Panc1 (cell line): ENCODE measurements around the gene INPP4B.

Experiments used
- POLR2AphosphoS5 ChIP-seq: IDR thresholded peaks from 2 replicates; pipeline ENCODE4 v1.6.1; 2012; ENCODE audit warnings: mild to moderate bottlenecking, low read depth, low read length, moderate library complexity
- TF ChIP-seq, protein P1 (sequence below): fragments of 450-650 bp; IDR thresholded peaks from 2 replicates; pipeline ENCODE4 v1.5.1; 2017; ENCODE audit warnings: mild to moderate bottlenecking
- TF ChIP-seq, protein P2 (sequence below), 2 experiments: IDR thresholded peaks; 2 replicates each; pipeline ENCODE4 v1.6.1; 2011 to 2012; ENCODE audit warnings: low read depth in 2 of 2, control low read depth in 1 of 2, low read length in 1 of 2, mild to moderate bottlenecking in 1 of 2, moderate library complexity in 1 of 2; ENCODE audit not compliant: insufficient read depth in 1 of 2

DNA sequence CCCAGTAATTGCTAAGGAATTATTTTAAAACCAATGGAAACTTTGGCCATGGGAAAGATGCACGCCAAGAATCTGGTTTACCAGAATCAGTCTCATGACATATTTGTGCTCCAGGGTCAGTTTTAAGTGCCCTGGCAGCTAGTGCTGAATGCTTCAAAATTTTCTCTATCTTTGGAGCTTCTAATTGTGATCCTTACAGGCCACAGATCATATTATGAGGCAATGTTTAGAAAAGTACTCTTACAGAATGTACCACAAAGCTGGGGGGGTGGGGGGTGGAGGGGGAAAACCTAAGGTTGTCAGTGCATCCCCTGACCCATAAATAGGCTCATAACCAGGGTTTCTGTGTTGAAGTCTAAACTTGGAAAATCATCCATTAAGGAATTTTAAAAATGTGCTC lies 514.5 kb downstream of the INPP4B start:
- TF ChIP-seq, protein P1, sequence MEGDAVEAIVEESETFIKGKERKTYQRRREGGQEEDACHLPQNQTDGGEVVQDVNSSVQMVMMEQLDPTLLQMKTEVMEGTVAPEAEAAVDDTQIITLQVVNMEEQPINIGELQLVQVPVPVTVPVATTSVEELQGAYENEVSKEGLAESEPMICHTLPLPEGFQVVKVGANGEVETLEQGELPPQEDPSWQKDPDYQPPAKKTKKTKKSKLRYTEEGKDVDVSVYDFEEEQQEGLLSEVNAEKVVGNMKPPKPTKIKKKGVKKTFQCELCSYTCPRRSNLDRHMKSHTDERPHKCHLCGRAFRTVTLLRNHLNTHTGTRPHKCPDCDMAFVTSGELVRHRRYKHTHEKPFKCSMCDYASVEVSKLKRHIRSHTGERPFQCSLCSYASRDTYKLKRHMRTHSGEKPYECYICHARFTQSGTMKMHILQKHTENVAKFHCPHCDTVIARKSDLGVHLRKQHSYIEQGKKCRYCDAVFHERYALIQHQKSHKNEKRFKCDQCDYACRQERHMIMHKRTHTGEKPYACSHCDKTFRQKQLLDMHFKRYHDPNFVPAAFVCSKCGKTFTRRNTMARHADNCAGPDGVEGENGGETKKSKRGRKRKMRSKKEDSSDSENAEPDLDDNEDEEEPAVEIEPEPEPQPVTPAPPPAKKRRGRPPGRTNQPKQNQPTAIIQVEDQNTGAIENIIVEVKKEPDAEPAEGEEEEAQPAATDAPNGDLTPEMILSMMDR: no peak
- no peak for TF ChIP-seq POLR2AphosphoS5
- TF ChIP-seq, protein P2, sequence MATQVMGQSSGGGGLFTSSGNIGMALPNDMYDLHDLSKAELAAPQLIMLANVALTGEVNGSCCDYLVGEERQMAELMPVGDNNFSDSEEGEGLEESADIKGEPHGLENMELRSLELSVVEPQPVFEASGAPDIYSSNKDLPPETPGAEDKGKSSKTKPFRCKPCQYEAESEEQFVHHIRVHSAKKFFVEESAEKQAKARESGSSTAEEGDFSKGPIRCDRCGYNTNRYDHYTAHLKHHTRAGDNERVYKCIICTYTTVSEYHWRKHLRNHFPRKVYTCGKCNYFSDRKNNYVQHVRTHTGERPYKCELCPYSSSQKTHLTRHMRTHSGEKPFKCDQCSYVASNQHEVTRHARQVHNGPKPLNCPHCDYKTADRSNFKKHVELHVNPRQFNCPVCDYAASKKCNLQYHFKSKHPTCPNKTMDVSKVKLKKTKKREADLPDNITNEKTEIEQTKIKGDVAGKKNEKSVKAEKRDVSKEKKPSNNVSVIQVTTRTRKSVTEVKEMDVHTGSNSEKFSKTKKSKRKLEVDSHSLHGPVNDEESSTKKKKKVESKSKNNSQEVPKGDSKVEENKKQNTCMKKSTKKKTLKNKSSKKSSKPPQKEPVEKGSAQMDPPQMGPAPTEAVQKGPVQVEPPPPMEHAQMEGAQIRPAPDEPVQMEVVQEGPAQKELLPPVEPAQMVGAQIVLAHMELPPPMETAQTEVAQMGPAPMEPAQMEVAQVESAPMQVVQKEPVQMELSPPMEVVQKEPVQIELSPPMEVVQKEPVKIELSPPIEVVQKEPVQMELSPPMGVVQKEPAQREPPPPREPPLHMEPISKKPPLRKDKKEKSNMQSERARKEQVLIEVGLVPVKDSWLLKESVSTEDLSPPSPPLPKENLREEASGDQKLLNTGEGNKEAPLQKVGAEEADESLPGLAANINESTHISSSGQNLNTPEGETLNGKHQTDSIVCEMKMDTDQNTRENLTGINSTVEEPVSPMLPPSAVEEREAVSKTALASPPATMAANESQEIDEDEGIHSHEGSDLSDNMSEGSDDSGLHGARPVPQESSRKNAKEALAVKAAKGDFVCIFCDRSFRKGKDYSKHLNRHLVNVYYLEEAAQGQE (IDR thresholded peaks at IDR 0.05; ENCODE audit: insufficient read depth in 1 of 2, low read depth in 2 of 2, low read length in 1 of 2): no peak
